ENCODE measurements around the gene TRAK1. TPM values are rescaled to one million over a fixed set of nuclear protein-coding genes. Genes with fewer than 3 reads are reported as not detected.

Gene TRAK1
- total and polyA plus RNA-seq, 2 experiments from 2014 or later: 28.6 to 74.5 TPM

DNA sequence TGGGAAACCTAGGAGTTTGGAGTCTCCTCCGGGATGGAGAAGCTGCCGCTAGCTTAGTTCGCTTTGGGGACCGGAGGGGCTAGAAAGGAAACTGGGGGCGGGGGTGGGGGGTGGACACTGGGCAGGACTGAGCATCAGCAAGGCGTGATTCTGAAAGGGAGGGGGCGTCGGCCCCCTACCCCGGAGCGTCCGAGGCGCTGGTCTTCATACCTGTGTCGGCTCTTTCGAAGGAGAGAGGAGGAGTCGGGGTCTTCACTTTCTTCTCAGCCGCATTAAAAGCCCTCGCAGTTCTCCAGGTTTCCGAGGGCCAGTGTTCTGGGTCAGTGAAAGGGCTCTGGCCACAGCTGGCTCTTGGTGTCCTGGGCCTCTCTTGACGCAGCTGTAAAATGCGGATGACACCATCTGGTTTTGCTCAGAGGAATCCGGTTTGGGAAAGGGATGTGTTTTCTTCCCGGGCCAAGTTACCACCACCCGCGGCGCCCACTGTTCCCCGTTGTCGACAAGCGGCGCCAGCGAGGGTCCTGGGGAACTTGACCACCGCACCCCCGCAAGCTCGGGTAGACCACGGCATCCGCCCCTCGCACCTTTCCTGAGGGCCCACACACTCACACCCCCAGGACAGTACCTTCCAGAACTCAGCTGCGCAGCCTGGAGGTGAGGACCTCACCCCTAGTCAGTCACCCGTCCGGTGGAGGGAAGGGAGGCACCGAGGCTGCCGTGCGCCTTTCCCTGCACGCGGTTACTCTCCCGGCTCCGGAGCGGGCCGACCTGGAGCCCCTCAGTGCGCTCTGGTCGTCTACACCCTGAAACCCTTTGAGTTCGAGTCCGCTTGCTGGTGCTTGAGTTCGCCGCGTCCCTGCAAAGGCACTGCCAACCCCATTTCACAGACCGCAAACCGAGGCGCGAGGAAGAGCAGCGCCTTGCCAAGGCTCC is 174.2 kb downstream of the TRAK1 start:
- no peaks in the 10 kb centered on the region for H3K4me1 ChIP-seq (ENCODE audit: low read depth)
- H3K27me3 ChIP-seq: peaks cover 58% of the 10 kb centered on the region
- no peaks in the 10 kb centered on the region for H3K36me3 ChIP-seq
- no peaks in the 10 kb centered on the region for H3K9me3 ChIP-seq (ENCODE audit: low read depth)
- DNase-seq (ENCODE audit: low read depth in 1 of 2, low spot score in 1 of 2): no peak
- H3K4me3 ChIP-seq: no peak overlapping the region
- TF ChIP-seq, protein P1, sequence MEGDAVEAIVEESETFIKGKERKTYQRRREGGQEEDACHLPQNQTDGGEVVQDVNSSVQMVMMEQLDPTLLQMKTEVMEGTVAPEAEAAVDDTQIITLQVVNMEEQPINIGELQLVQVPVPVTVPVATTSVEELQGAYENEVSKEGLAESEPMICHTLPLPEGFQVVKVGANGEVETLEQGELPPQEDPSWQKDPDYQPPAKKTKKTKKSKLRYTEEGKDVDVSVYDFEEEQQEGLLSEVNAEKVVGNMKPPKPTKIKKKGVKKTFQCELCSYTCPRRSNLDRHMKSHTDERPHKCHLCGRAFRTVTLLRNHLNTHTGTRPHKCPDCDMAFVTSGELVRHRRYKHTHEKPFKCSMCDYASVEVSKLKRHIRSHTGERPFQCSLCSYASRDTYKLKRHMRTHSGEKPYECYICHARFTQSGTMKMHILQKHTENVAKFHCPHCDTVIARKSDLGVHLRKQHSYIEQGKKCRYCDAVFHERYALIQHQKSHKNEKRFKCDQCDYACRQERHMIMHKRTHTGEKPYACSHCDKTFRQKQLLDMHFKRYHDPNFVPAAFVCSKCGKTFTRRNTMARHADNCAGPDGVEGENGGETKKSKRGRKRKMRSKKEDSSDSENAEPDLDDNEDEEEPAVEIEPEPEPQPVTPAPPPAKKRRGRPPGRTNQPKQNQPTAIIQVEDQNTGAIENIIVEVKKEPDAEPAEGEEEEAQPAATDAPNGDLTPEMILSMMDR (IDR thresholded peaks at IDR 0.05; ENCODE audit: low read depth, low read length): no peak
- no peak overlapping the region for H3K27ac ChIP-seq

- Histone ChIP-seq H3K4me3 (no peak within 1 kb of the TSS), H3K36me3 (no peaks in the 10 kb centered on the region), H3K4me1 (ENCODE audit: low read depth) (no peaks in the 10 kb centered on the region), H3K27me3 (peaks cover 52% of the 10 kb centered on the region), H3K27ac (no peak within 1 kb of the TSS), H3K9me3 (ENCODE audit: low read depth) (no peaks in the 10 kb centered on the region)
- DNase-seq (ENCODE audit: low read depth in 1 of 2, low spot score in 1 of 2): no peak
- TF ChIP-seq, protein P1 (IDR thresholded peaks at IDR 0.05; ENCODE audit: low read depth, low read length): no peak
These were observed 174.9 kb downstream of the TRAK1 start, which contains the start of gene CCK for GRCh38 chr3:42266085-42266484. CCK (minus strand) TSS chr3:42266185; CDS start chr3:42263630, 2,555 bp downstream.

- TF ChIP-seq, protein P1 (IDR thresholded peaks at IDR 0.05; ENCODE audit: low read depth, low read length): no peak
- Histone ChIP-seq H3K4me1 (ENCODE audit: low read depth) (no peaks in the 10 kb centered on the region), H3K27me3 (peaks cover 34% of the 10 kb centered on the region), H3K4me3 (no peak overlapping the region), H3K36me3 (no peaks in the 10 kb centered on the region), H3K9me3 (ENCODE audit: low read depth) (no peaks in the 10 kb centered on the region), H3K27ac (no peak overlapping the region)
- DNase-seq (ENCODE audit: low read depth in 1 of 2, low spot score in 1 of 2): no peak
These were observed 176.7 kb downstream of the TRAK1 start for GRCh38 chr3:42267878-42268277.

GRCh38 chr3:42269647-42270046 is 178.5 kb downstream of the TRAK1 start:
- H3K9me3 ChIP-seq (ENCODE audit: low read depth): no peaks in the 10 kb centered on the region
- H3K27me3 ChIP-seq: peaks cover 16% of the 10 kb centered on the region
- H3K4me3 ChIP-seq: no peak overlapping the region
- DNase-seq (ENCODE audit: low read depth in 1 of 2, low spot score in 1 of 2): no peak
- no peak overlapping the region for H3K27ac ChIP-seq
- TF ChIP-seq, protein P1 (IDR thresholded peaks at IDR 0.05; ENCODE audit: low read depth, low read length): no peak
- H3K4me1 ChIP-seq (ENCODE audit: low read depth): no peaks in the 10 kb centered on the region
- H3K36me3 ChIP-seq: no peaks in the 10 kb centered on the region

DNA sequence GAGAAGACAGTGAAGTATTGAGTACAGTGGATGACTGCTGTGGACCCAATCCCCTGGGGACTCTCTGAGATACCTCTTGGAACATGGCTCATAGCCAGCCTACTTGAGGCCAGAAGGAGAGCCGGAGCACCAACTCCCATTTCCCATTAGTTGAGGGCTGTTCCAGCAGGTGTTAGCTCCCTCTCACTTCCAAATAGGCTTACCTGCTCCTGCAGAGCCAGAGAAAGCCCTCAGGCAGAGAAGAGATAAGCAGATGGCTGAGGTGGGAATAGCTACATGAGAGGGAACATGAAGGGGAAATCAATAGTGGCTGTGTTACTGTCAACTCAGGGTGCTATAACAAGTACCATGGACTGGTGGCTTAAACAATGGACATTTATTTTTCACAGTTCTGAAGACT is 179.4 kb downstream of the TRAK1 start:
- Histone ChIP-seq H3K27ac (no peak overlapping the region), H3K4me3 (no peak overlapping the region), H3K27me3 (peaks cover 7% of the 10 kb centered on the region), H3K36me3 (no peaks in the 10 kb centered on the region), H3K4me1 (ENCODE audit: low read depth) (no peaks in the 10 kb centered on the region), H3K9me3 (ENCODE audit: low read depth) (no peaks in the 10 kb centered on the region)
- TF ChIP-seq, protein P1 (IDR thresholded peaks at IDR 0.05; ENCODE audit: low read depth, low read length): no peak
- DNase-seq (ENCODE audit: low read depth in 1 of 2, low spot score in 1 of 2): no peak
